ENCODE results near the gene AMBRA1.

GRCh38 chr11:46377831-46378230 is 216.0 kb downstream of the AMBRA1 start:
- no peak for TF ChIP-seq CTCF (IDR thresholded peaks at IDR 0.05; ENCODE audit: insufficient read depth, low read depth, low read length)
- TF ChIP-seq EZH2 (IDR thresholded peaks at IDR 0.05; ENCODE audit: insufficient read depth, low read length), result no peak
